GM12864 (cell line): ENCODE measurements around the gene MTNR1A.

Experiments used
- DNase-seq: peaks from one replicate; pipeline ENCODE4 v3.0.0-alpha.2; 2011; ENCODE audit warnings: low read depth
- H3K4me3 ChIP-seq: 2 replicates; pipeline ENCODE4 v1.5.1; 2011; ENCODE audit warnings: mild to moderate bottlenecking, low read depth, low read length, control low read depth
- TF ChIP-seq, protein P1 (sequence below): IDR thresholded peaks from 2 replicates; pipeline ENCODE4 v1.5.1; 2011; ENCODE audit warnings: low read depth, mild to moderate bottlenecking, moderate library complexity, low read length, control low read depth, inconsistent platforms; ENCODE audit errors: missing control alignments

The MTNR1A gene

DNA sequence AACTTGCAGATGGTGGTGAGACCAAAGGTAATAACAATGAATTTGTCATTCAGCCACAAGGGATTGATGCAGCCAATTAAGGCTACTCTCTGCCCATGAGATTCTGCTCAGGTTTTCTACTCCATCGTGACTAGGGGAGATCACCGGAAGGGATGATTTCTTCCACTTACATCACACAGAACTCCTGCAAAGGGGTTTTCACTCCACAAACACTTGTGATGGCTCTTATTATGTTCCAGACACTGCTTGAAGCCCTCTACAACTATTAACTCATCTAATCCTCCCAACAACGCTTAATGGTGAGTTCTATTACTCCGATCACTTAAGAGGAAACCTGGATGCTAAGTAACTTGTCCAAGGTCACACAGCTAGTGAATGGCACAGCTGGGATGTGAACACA is 55.9 kb downstream of the MTNR1A start:
- DNase-seq = no peak
- no peak overlapping the region for H3K4me3 ChIP-seq
- TF ChIP-seq, protein P1, sequence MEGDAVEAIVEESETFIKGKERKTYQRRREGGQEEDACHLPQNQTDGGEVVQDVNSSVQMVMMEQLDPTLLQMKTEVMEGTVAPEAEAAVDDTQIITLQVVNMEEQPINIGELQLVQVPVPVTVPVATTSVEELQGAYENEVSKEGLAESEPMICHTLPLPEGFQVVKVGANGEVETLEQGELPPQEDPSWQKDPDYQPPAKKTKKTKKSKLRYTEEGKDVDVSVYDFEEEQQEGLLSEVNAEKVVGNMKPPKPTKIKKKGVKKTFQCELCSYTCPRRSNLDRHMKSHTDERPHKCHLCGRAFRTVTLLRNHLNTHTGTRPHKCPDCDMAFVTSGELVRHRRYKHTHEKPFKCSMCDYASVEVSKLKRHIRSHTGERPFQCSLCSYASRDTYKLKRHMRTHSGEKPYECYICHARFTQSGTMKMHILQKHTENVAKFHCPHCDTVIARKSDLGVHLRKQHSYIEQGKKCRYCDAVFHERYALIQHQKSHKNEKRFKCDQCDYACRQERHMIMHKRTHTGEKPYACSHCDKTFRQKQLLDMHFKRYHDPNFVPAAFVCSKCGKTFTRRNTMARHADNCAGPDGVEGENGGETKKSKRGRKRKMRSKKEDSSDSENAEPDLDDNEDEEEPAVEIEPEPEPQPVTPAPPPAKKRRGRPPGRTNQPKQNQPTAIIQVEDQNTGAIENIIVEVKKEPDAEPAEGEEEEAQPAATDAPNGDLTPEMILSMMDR = no peak

DNA sequence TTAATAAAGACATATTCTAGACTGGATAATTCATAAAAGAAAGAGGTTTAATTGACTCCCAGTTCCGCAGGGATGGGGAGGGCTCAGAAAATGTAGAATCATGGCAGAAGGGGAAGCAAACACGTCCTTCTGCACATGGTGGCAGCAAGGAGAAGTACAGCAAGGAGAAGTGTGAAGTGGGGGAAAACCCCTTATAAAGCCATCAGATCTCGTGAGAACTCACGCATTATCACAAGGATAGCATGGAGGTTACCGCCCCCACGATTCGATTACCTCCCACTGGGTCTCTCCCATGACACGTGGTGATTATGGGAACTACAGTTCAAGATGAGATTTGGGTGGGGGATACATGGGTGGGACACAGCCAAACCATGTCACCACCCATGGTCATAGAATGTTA is 58.3 kb downstream of the MTNR1A start:
- no peak overlapping the region for H3K4me3 ChIP-seq
- no peak for DNase-seq
- TF ChIP-seq, protein P1 = no peak

DNA sequence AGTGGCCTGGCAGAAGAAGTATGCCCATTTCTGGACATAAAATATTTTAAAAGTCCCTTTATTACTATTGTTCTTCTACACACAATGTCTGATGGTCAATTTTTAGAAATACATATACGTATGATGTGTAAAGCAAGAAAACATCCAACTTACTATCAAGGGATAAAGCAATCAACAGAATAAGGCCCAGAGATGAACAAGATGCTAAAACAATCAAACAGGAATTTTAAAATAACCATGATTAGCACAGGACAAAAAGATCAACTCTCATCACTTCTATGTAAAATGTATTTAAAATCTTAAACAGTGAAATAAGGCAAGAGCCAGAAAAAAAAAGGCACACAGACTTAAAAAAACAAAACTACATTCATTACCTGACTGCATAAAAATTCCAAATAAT is 60.9 kb downstream of the MTNR1A start:
- no peak for DNase-seq
- H3K4me3 ChIP-seq = no peak overlapping the region
- TF ChIP-seq, protein P1 = no peak

DNA sequence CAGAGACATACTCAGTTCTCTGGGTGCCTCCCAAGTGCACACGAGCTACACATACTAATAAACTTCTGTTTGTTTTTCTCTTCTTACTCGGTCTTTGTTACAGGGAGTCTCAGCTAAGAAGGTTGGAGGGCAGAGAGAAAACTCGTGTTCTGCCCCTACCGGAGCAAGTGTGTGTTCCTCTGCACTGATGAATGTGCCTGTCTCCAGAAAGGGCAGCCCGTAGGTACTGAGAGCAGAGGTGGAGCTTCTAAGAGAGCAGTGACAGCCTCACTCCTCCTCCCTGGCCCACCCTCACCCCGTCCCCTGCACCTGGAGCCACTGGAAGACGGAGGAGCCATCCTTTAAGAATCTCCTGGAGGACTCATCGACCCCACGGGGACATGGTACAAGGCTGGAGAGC is 67.6 kb downstream of the MTNR1A start:
- TF ChIP-seq, protein P1 = no peak
- H3K4me3 ChIP-seq = no peak overlapping the region
- no peak for DNase-seq

DNA sequence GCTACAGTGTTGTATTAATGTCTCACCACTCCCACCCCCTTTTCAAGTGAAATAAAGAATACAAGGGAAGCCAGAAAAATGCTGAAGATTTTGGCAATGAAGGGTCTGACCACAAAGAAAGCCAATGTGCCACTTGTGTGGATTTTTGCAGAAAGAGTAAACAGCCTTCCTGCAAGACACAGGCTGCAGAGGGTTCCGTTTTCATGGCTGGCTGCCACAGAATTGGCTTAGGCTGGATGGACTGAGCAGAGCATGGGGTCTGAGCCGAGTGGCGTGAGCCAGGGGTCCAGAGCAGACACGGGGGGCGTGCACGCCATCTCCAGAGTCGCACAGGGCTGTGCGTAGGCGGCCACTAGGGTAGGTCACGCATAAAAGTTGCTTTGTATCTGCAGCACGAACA is 69.2 kb downstream of the MTNR1A start:
- TF ChIP-seq, protein P1 = no peak
- no peak for DNase-seq
- H3K4me3 ChIP-seq = no peak overlapping the region

DNA sequence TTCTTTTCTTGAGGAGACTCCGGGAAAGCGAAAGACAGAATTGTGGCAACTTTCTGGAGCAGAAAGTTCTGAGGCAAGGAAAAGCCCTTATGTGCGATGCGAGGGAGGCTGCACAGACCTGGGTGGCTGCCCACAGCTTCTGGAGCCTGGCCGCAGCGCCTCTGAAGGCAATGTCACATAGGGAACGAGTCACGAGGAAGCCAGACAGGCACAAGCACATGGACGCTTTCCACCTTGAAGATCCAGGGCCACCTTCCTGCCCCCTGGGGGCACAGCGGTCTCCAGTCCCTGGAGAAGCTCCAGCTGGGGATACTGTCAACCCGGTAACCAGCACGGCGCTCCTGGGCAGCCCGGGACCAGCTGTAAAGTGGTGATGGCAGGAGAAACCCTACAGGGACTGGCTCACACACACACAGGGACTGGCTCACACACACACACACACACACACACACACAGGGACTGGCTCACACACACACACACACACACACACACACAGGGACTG is 69.8 kb downstream of the MTNR1A start:
- H3K4me3 ChIP-seq = no peak overlapping the region
- DNase-seq = no peak
- TF ChIP-seq, protein P1 = no peak

DNA sequence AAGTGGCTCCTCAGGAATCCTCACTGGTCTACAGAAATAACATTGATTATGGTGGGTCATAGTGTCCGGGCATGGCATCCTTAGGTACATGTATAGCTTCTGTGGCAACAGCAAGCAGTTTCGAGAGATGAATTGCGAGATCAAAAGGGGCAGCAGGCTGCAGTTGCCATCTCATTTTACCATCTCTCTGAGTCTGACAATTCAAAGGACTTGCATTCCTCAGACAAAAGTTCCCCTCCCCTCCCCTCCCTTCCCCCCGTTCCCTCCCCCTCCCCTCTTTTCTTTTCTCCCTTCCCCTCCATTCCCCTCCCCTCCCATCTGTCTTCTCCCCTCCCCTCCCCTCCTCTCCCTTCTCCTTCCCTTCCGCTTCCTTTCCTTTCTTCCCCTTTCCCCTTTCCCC is 70.2 kb downstream of the MTNR1A start:
- H3K4me3 ChIP-seq = no peak overlapping the region
- TF ChIP-seq, protein P1 = no peak
- DNase-seq = no peak
